Stimulated activated CD4-positive, alpha-beta T cell treated with anti-CD3 and anti-CD28 coated beads, Interleukin-15, amount 100 ng/mL, for 24 hours (primary cell): Measurements from ENCODE around the gene TSPAN4.

ENCODE experiments used
- DNase-seq: peaks from one replicate; pipeline ENCODE4 v3.0.0-alpha.2; 2020

The TSPAN4 gene

GRCh38 chr11:853682-854448 lies 11.2 kb downstream of the TSPAN4 start:
- no peak for DNase-seq

- DNase-seq, result no peak
Measured at GRCh38 chr11:854601-855329, 12.1 kb downstream of the TSPAN4 start.

- DNase-seq, result no peak
Measured at GRCh38 chr11:855330-855674, 12.7 kb downstream of the TSPAN4 start.

GRCh38 chr11:855796-856195 lies 13.1 kb downstream of the TSPAN4 start:
- no peak for DNase-seq

GRCh38 chr11:856397-856796 lies 13.7 kb downstream of the TSPAN4 start:
- no peak for DNase-seq

- DNase-seq, result no peak
Measured at GRCh38 chr11:858053-858761, 15.6 kb downstream of the TSPAN4 start.

- DNase-seq, result no peak
Measured at GRCh38 chr11:858762-859339, 16.2 kb downstream of the TSPAN4 start.

- DNase-seq, result no peak
Measured at GRCh38 chr11:859394-860131, 16.9 kb downstream of the TSPAN4 start.

- no peak for DNase-seq
Measured at GRCh38 chr11:860234-861104, 17.8 kb downstream of the TSPAN4 start.

GRCh38 chr11:861105-861479 lies 18.4 kb downstream of the TSPAN4 start:
- DNase-seq, result no peak

- no peak for DNase-seq
Measured at GRCh38 chr11:862081-862661, 19.5 kb downstream of the TSPAN4 start.

- no peak for DNase-seq
Measured at GRCh38 chr11:862696-863022, 20.0 kb downstream of the TSPAN4 start.

GRCh38 chr11:863023-863909 lies 20.6 kb downstream of the TSPAN4 start:
- DNase-seq, result no peak

- DNase-seq, result no peak
Measured at GRCh38 chr11:863910-864827, 21.5 kb downstream of the TSPAN4 start.

- DNase-seq, result no peak
Measured at GRCh38 chr11:864898-865297, 22.2 kb downstream of the TSPAN4 start.

- DNase-seq, result no peak
Measured at GRCh38 chr11:865462-866430, 23.1 kb downstream of the TSPAN4 start.

GRCh38 chr11:866481-866880 lies 23.8 kb downstream of the TSPAN4 start:
- DNase-seq, result no peak

GRCh38 chr11:867856-868358 lies 25.3 kb downstream of the TSPAN4 start:
- DNase-seq, result no peak
